Transverse colon (tissue), 4 donors: ENCODE results near the gene GPR55.

Source experiments
- POLR2AphosphoS5 ChIP-seq, 3 donors: sonication (generic); formaldehyde crosslinking; IDR thresholded peaks; one replicate each; pipeline ENCODE4 v1.6.1; 2016; ENCODE audit warnings: antibody characterized with exemption in 3 of 3
- TF ChIP-seq, protein P1 (sequence below), 5 experiments: fragments of 200-600 bp in 3 of 5; fragments of 450-650 bp in 2 of 5; sonication (generic) in 3 of 5; IDR thresholded peaks; 1 replicate in 2 of 5; 2 replicates in 3 of 5; pipeline ENCODE4 v1.5.1; 2016 to 2017; ENCODE audit warnings: antibody characterized with exemption in 5 of 5, inconsistent platforms in 3 of 5, mild to moderate bottlenecking in 2 of 5, moderate library complexity in 1 of 5

DNA sequence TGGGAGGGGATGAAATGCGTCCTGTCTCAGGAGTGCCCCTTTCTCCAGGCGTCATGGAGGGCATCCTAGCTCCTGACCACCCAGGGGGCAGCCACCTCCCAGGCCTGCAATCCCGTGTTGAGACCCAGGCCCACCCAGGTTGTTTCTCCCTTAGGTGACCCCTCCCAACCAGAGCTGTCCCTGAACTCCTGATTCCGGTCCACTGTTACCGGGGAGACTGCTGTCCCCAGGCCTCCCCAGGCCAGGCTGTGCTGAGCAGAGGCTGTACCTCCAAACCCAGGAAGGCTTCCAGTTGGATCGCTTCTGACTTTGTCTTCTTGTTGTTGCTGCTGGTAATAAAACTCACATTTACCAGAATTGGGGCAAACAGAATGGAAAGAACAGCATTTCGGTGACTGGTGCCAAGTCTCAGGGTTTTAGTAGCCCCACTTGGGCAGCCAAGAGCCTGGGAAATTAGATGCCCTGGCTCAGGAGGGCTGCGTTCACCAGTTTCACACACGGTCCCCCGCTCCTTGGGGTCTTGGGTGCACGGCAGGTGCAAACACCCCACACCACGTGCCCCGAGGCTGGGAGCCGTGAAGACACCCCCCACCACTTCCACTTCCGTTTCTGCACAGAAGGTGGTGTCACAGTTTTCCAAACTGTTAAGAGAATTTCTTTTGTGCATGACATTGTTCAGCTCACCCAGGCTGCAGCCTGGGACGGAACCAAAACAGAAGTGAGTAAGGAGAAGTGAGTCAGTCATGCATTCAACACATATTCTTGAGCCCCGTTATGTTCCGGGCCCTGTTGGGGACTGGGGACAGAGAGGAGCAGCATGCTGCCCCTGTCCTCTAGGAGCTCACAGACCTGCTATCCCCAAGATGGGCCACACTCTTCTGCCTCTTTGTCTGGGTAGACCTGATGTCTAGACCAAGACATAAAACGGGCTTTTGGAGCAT lies 30.9 kb downstream of the GPR55 start:
- TF ChIP-seq, protein P1, sequence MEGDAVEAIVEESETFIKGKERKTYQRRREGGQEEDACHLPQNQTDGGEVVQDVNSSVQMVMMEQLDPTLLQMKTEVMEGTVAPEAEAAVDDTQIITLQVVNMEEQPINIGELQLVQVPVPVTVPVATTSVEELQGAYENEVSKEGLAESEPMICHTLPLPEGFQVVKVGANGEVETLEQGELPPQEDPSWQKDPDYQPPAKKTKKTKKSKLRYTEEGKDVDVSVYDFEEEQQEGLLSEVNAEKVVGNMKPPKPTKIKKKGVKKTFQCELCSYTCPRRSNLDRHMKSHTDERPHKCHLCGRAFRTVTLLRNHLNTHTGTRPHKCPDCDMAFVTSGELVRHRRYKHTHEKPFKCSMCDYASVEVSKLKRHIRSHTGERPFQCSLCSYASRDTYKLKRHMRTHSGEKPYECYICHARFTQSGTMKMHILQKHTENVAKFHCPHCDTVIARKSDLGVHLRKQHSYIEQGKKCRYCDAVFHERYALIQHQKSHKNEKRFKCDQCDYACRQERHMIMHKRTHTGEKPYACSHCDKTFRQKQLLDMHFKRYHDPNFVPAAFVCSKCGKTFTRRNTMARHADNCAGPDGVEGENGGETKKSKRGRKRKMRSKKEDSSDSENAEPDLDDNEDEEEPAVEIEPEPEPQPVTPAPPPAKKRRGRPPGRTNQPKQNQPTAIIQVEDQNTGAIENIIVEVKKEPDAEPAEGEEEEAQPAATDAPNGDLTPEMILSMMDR (IDR thresholded peaks at IDR 0.05): no peak
- TF ChIP-seq POLR2AphosphoS5 (IDR thresholded peaks at IDR 0.05): no peak
